ENCODE data around the gene DMXL2. TPM values are rescaled to one million over a fixed set of nuclear protein-coding genes. Genes with fewer than 3 reads are reported as not detected.

Gene DMXL2
- total and polyA plus RNA-seq, 9 of the 15 experiments (the other 6 are each of a cell fraction or from before 2014, with no cell fraction given) = 9.3 to 57.7 (median 30.7) TPM

- no peak for TF ChIP-seq NR2C2 (CRISPR knock-in tag; IDR thresholded peaks at IDR 0.05)
- TF ChIP-seq NR2C2 (tag; IDR thresholded peaks at IDR 0.05) = peak; percentile 94
- peak; percentile 22; the same call in 1 of the 2 replicates for TF ChIP-seq HCFC1 (IDR thresholded peaks at IDR 0.05; ENCODE audit: low read depth, low read length)
- no peak for TF ChIP-seq TAF1 (IDR thresholded peaks at IDR 0.05; ENCODE audit: control insufficient read depth, extremely low read depth, insufficient read depth, low read length, severe bottlenecking)
- no peak for TF ChIP-seq NRF1 (conservative IDR thresholded peaks at IDR 0.05 in 1 of 2, IDR thresholded peaks at IDR 0.05 in 1 of 2)
- TF ChIP-seq NFE2L1 (tag; IDR thresholded peaks at IDR 0.05; ENCODE audit: borderline replicate concordance, low read depth) = no peak
- TF ChIP-seq GTF2E2 (tag; IDR thresholded peaks at IDR 0.05) = no peak
- no peak for TF ChIP-seq CREBBP (IDR thresholded peaks at IDR 0.05; ENCODE audit: low read depth, low read length)
- TF ChIP-seq EP400 (IDR thresholded peaks at IDR 0.05) = peak; percentile 59; the same call in 1 of the 2 replicates
- TF ChIP-seq, protein P1, sequence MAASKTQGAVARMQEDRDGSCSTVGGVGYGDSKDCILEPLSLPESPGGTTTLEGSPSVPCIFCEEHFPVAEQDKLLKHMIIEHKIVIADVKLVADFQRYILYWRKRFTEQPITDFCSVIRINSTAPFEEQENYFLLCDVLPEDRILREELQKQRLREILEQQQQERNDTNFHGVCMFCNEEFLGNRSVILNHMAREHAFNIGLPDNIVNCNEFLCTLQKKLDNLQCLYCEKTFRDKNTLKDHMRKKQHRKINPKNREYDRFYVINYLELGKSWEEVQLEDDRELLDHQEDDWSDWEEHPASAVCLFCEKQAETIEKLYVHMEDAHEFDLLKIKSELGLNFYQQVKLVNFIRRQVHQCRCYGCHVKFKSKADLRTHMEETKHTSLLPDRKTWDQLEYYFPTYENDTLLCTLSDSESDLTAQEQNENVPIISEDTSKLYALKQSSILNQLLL (CRISPR knock-in tag; IDR thresholded peaks at IDR 0.05; ENCODE audit: borderline replicate concordance) = no peak
- peak; percentile 96 for TF ChIP-seq TAL1 (IDR thresholded peaks at IDR 0.05)
- no peak for TF ChIP-seq SUPT5H (IDR thresholded peaks at IDR 0.05)
- no peak for TF ChIP-seq ATF1 (CRISPR knock-in tag; IDR thresholded peaks at IDR 0.05)
- peak; percentile 57 for TF ChIP-seq ATF1 (tag; IDR thresholded peaks at IDR 0.05)
- peak; percentile 78 for TF ChIP-seq DMBX1 (CRISPR knock-in tag; IDR thresholded peaks at IDR 0.05; ENCODE audit: borderline replicate concordance)
- no peak; the same call in 1 of the 2 replicates for TF ChIP-seq MYBL2 (IDR thresholded peaks at IDR 0.05; ENCODE audit: low read depth)
- no peak for TF ChIP-seq MYBL2 (CRISPR knock-in tag; IDR thresholded peaks at IDR 0.05; ENCODE audit: borderline replicate concordance)
- no peak for TF ChIP-seq ZNF143 (CRISPR knock-in tag; IDR thresholded peaks at IDR 0.05)
- TF ChIP-seq HSF4 (CRISPR knock-in tag; IDR thresholded peaks at IDR 0.05; ENCODE audit: borderline replicate concordance) = no peak
- peak; percentile 63; the same call in 1 of the 2 replicates for TF ChIP-seq KLF6 (CRISPR knock-in tag; IDR thresholded peaks at IDR 0.05; ENCODE audit: borderline replicate concordance)
- peak; percentile 82 for TF ChIP-seq PHB2 (IDR thresholded peaks at IDR 0.05; ENCODE audit: low read depth)
- no peak for TF ChIP-seq FOXP4 (CRISPR knock-in tag; IDR thresholded peaks at IDR 0.05; ENCODE audit: borderline replicate concordance)
- no peak for TF ChIP-seq RBM14 (IDR thresholded peaks at IDR 0.05; ENCODE audit: borderline replicate concordance, insufficient read depth, low read depth, low read length)
- peak; percentile 93 for TF ChIP-seq NBN (IDR thresholded peaks at IDR 0.05; ENCODE audit: low read depth)
- TF ChIP-seq GTF2F1 (IDR thresholded peaks at IDR 0.05; ENCODE audit: low read depth, low read length) = no peak
- TF ChIP-seq, protein P2, sequence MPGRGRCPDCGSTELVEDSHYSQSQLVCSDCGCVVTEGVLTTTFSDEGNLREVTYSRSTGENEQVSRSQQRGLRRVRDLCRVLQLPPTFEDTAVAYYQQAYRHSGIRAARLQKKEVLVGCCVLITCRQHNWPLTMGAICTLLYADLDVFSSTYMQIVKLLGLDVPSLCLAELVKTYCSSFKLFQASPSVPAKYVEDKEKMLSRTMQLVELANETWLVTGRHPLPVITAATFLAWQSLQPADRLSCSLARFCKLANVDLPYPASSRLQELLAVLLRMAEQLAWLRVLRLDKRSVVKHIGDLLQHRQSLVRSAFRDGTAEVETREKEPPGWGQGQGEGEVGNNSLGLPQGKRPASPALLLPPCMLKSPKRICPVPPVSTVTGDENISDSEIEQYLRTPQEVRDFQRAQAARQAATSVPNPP (IDR thresholded peaks at IDR 0.05; ENCODE audit: borderline replicate concordance, insufficient read depth, insufficient read length) = no peak
- no peak; the same call in 1 of the 2 replicates for TF ChIP-seq ZNF24 (IDR thresholded peaks at IDR 0.05)
Observed at GRCh38 chr15:51647128-51647562, 24.6 kb upstream of the DMXL2 start (continued).
